HG02852 (cell line): Measurements from ENCODE around the gene CCNJ.
A peak's percentile ranks its signal among the peaks of the same experiment; 100 is the strongest.

ENCODE experiments used
- ATAC-seq: cut with Tn5 transposase; IDR thresholded peaks from one replicate; pipeline ENCODE4 v1.9.1; 2021; ENCODE audit warnings: mild to moderate bottlenecking, moderate library complexity; ENCODE audit not compliant: unreplicated experiment

The CCNJ gene

GRCh38 chr10:96053985-96054384 lies 10.6 kb downstream of the CCNJ start:
- no peak for ATAC-seq

GRCh38 chr10:96056787-96057186 lies 13.4 kb downstream of the CCNJ start:
- no peak for ATAC-seq

GRCh38 chr10:96061232-96061631 lies 17.8 kb downstream of the CCNJ start:
- ATAC-seq: no peak

GRCh38 chr10:96072674-96073073 lies 29.3 kb downstream of the CCNJ start:
- no peak for ATAC-seq

- no peak for ATAC-seq
Observed at GRCh38 chr10:96073722-96074121, 30.3 kb downstream of the CCNJ start.

GRCh38 chr10:96074776-96075175 lies 31.4 kb downstream of the CCNJ start:
- ATAC-seq: no peak

- no peak for ATAC-seq
Observed at GRCh38 chr10:96075977-96076376, 32.6 kb downstream of the CCNJ start.

- ATAC-seq: no peak
Observed at GRCh38 chr10:96077156-96077555, 33.8 kb downstream of the CCNJ start.

- ATAC-seq: no peak
Observed at GRCh38 chr10:96082153-96082552, 38.8 kb downstream of the CCNJ start.

- no peak for ATAC-seq
Observed at GRCh38 chr10:96082748-96083147, 39.4 kb downstream of the CCNJ start.

- no peak for ATAC-seq
Observed at GRCh38 chr10:96089116-96089515, 45.7 kb downstream of the CCNJ start.

- ATAC-seq: peak; percentile 90
Observed at GRCh38 chr10:96089670-96090462, 46.5 kb downstream of the CCNJ start.

- no peak for ATAC-seq
Observed at GRCh38 chr10:96090463-96090800, 47.0 kb downstream of the CCNJ start.

- no peak for ATAC-seq
Observed at GRCh38 chr10:96092999-96093767, 49.8 kb downstream of the CCNJ start.

GRCh38 chr10:96093948-96094347 lies 50.6 kb downstream of the CCNJ start:
- no peak for ATAC-seq

GRCh38 chr10:96096958-96097357 lies 53.6 kb downstream of the CCNJ start:
- no peak for ATAC-seq

- ATAC-seq: no peak
Observed at GRCh38 chr10:96097865-96098264, 54.5 kb downstream of the CCNJ start.

- no peak for ATAC-seq
Observed at GRCh38 chr10:96107623-96108038, 64.2 kb downstream of the CCNJ start.
